Placental pericyte (primary cell): ENCODE measurements around the gene CCDC191. TPM values are rescaled to one million over a fixed set of nuclear protein-coding genes. Genes with fewer than 3 reads are reported as not detected.

Source experiments
- total RNA-seq: library from RNA; depleted of rRNA; stranded (reverse); fragments of >200 nt; gene quantifications from 2 replicates; pipeline ENCODE4 v1.2.3, GENCODE V29; 2012

CCDC191 gene, protein sequence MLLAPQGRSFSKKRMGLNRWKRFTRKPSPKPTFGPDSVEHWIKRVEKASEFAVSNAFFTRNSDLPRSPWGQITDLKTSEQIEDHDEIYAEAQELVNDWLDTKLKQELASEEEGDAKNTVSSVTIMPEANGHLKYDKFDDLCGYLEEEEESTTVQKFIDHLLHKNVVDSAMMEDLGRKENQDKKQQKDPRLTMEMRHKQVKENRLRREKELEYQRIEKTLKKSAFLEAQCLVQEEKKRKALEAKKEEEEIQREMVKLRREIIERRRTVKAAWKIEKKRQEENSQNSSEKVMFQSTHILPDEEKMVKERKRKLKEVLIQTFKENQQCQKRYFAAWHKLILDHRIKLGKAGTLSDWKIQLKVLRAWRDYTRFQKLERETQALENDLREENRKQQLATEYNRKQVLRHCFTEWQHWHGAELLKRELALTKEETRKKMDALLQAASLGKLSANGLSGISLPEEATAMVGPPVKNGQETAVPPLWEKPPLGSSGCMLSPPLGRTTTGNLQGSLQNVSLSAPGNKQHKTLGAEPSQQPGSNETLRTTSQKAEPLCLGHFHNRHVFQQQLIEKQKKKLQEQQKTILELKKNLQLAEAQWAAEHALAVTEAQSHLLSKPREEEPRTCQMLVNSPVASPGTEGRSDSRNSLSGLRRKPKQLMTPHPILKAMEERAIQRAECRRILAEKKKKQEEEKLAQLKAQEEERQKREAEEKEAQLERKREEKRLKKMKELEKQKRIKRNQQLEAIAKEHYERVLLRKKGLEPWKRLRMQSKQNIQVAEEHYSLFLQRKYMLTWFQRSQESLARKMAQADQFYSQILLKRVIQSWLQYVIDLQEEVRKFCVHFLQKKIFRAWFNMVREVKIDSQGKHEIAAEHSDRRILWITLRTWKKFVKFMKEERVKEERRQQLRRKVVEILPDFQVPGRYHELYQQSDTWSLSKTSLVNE
- total RNA-seq, result 1.1 and 2.0 TPM in 2 replicates

DNA sequence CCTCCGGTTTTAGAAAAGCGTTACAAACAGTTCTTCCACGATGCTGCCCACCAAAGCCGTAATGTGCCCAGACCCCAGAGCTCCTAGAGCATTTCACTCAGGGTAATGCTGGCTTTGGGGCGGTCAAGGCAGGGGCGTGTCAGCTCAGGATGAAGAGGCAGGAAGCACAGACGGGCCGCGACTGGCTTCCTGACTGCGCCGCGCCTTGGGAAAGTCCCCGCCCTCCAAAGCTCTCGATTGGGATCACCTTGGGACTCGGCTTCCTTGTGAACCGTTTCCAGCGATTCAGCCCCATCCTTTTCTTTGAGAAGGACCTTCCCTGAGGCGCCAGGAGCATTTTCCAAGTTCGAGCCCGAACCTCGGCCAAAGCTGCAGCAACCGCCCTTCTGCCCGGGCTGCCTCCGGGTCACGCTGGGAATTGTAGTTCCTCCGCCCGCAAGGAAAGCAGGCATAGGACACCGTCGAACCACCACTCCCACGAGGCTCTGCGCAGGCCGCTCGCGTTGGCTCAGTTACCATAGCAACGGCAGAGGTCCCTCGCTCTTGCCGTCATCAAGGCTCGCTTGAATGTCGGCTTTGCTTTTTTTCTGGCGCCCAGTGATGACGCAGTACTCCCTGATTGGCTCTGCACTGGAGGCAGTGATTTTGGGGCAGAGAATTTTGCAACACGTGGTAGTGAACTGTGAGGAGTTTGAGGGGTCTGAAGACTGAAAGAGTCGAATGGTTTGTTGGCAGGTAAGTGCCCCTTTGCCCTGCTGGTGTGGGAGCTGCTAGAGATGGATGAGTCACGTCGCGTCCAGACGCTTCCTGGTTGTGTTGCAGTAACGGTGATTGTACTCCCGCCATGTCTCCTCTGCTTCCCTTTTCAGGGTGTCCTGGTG lies at the start of gene CCDC191, which contains the start of gene QTRT2:
Gene CCDC191, minus strand, starts transcription at position 397 of the 881 bp plus-strand sequence. Its CDS starts 60 bp downstream, at position 337.
Gene QTRT2, plus strand, starts transcription at position 608 of the 881 bp plus-strand sequence. CDS start 8,521 bp downstream, outside the sequence.

DNA sequence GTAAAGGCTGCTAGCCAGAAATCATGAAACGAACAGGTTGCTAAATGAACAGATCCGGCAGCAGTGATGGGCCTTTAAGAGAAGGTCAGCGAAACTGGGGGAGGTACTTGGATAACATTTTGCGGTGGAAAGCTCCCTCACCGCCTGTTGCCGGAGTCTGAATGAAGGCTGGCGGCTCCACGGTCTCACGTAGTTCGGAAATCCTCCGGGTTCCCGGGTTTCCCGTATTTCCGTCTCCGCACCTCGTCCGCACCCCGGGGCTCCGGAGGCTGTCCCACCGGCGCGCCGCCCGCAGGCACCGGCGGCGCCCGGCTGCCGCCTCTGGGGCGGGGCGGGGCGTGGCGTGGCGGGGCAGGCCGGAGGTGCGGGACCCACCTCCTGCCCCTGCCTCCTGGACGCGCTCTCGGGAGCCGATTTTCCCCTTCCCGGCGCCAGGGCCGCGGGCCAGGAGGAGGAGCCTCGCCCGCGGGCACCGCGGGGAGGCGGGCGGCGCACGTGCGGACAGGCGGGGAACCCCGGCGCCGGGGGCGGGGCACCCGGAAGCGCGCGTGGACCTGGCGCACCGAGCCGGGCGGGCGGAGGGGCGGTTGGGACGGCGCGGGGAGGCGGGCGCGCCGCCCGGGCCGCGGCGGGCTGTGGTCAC lies 108.8 kb downstream of the CCDC191 start, which contains the start of gene ZDHHC23:
Gene ZDHHC23, plus strand, starts transcription at position 642 of the 643 bp plus-strand sequence. CDS start 790 bp downstream, outside the sequence.

Other genes with a start within 250 kb of the CCDC191 start
- 2.8 and 7.7 TPM in 2 replicates for gene GRAMD1C, start 217.7 kb downstream of the CCDC191 start, total RNA-seq
- gene ZDHHC23, start 108.5 kb downstream of the CCDC191 start, total RNA-seq, result 0.72 and 1.1 TPM in 2 replicates
- gene QTRT2, start 211 bp upstream of the CCDC191 start, total RNA-seq, result 20.1 and 29.1 TPM in 2 replicates
- not detected in 2 replicates for gene DRD3, start 122.5 kb upstream of the CCDC191 start, total RNA-seq
- not detected in 2 replicates for gene ZNF80, start 181.1 kb upstream of the CCDC191 start, total RNA-seq
- not detected in 2 replicates for gene TIGIT, start 237.5 kb upstream of the CCDC191 start, total RNA-seq